ENCODE results near the gene FANCM. TPM values are rescaled to one million over a fixed set of nuclear protein-coding genes. Genes with fewer than 3 reads are reported as not detected.

The FANCM gene, protein sequence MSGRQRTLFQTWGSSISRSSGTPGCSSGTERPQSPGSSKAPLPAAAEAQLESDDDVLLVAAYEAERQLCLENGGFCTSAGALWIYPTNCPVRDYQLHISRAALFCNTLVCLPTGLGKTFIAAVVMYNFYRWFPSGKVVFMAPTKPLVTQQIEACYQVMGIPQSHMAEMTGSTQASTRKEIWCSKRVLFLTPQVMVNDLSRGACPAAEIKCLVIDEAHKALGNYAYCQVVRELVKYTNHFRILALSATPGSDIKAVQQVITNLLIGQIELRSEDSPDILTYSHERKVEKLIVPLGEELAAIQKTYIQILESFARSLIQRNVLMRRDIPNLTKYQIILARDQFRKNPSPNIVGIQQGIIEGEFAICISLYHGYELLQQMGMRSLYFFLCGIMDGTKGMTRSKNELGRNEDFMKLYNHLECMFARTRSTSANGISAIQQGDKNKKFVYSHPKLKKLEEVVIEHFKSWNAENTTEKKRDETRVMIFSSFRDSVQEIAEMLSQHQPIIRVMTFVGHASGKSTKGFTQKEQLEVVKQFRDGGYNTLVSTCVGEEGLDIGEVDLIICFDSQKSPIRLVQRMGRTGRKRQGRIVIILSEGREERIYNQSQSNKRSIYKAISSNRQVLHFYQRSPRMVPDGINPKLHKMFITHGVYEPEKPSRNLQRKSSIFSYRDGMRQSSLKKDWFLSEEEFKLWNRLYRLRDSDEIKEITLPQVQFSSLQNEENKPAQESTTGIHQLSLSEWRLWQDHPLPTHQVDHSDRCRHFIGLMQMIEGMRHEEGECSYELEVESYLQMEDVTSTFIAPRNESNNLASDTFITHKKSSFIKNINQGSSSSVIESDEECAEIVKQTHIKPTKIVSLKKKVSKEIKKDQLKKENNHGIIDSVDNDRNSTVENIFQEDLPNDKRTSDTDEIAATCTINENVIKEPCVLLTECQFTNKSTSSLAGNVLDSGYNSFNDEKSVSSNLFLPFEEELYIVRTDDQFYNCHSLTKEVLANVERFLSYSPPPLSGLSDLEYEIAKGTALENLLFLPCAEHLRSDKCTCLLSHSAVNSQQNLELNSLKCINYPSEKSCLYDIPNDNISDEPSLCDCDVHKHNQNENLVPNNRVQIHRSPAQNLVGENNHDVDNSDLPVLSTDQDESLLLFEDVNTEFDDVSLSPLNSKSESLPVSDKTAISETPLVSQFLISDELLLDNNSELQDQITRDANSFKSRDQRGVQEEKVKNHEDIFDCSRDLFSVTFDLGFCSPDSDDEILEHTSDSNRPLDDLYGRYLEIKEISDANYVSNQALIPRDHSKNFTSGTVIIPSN (N-terminal part only)
- total RNA-seq = 10 to 100 TPM in 1 of 4 donors, 1 to 10 TPM in 3; 5.1 to 12.9 (median 7.7) TPM

DNA sequence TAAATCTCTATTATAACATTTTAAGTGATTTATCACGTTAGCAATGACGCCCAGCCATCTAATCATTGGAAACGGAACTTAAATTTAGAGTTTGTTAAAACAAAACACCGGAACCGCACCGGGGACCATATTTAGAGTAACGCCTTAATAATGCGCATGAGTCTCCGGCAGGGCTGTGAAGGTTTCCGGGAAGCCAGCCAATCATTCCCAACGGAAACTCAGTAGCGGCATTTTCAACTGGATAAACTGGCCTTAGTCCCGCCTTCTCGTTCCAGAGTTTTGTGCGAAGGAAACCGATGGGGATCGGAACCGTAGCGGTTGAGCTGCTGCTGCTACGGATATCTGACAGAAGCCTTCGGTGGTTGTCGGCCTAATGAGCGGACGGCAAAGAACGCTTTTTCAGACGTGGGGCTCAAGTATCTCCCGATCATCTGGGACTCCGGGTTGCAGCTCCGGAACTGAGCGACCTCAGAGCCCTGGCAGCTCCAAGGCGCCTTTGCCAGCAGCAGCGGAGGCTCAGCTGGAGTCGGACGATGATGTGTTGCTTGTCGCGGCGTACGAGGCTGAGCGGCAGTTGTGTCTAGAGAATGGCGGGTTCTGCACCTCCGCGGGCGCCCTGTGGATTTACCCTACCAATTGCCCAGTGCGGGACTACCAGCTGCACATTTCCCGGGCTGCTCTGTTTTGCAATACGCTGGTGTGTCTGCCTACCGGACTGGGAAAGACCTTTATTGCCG is at the start of gene FANCM:
FANCM (plus strand) TSS at position 272 of the 737 bp plus-strand sequence; CDS start at position 374, 102 bp downstream.
- H3K9me3 ChIP-seq = no peaks in the 10 kb centered on the region
- H3K4me3 ChIP-seq = peak within 1 kb of the TSS; percentile 64 to 80 (median 78)
- TF ChIP-seq, protein P1, sequence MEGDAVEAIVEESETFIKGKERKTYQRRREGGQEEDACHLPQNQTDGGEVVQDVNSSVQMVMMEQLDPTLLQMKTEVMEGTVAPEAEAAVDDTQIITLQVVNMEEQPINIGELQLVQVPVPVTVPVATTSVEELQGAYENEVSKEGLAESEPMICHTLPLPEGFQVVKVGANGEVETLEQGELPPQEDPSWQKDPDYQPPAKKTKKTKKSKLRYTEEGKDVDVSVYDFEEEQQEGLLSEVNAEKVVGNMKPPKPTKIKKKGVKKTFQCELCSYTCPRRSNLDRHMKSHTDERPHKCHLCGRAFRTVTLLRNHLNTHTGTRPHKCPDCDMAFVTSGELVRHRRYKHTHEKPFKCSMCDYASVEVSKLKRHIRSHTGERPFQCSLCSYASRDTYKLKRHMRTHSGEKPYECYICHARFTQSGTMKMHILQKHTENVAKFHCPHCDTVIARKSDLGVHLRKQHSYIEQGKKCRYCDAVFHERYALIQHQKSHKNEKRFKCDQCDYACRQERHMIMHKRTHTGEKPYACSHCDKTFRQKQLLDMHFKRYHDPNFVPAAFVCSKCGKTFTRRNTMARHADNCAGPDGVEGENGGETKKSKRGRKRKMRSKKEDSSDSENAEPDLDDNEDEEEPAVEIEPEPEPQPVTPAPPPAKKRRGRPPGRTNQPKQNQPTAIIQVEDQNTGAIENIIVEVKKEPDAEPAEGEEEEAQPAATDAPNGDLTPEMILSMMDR (IDR thresholded peaks at IDR 0.05) = peak in 1 of 5 experiments; percentile 35
- TF ChIP-seq EP300 (IDR thresholded peaks at IDR 0.05) = peak; percentile 74 to 86
- TF ChIP-seq POLR2A (IDR thresholded peaks at IDR 0.05) = no peak
- no peaks in the 10 kb centered on the region for H3K27me3 ChIP-seq
- no peaks in the 10 kb centered on the region for H3K36me3 ChIP-seq
- DNase-seq (ENCODE audit: low spot score in 2 of 2) = peak; percentile 87 to 97
- peak within 1 kb of the TSS; percentile 77 to 93 (median 88) for H3K27ac ChIP-seq
- WGBS, 2 donors = 0% methylated on average over 27 to 30 of the region's 48 CpGs
- H3K4me1 ChIP-seq = peaks cover 0 to 43% (median 22%) of the 10 kb centered on the region in 4 donors

DNA sequence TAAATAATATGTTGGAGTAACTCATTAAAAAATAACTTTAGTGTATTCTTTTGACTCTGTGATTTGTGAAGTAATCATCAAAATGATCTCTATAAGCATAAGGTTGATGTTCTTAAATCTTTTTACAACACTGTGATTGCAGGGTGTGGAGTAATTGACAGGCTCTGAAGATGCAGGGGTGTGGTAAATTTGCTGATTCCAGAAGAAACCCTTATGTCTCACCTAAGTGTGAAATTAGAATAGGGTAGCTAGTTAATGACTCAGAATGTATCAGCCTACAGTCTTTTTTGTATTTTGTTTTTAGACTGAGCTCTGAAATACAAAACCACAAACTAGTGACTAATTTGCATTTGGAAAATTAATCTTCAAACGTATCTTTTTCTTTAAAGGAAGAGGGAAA is 45.9 kb upstream of the FANCM start:
- Histone ChIP-seq H3K27me3 (no peaks in the 10 kb centered on the region), H3K9me3 (no peaks in the 10 kb centered on the region), H3K4me3 (no peak overlapping the region), H3K4me1 (peaks cover 0 to 64% (median 27%) of the 10 kb centered on the region in 4 donors), H3K36me3 (no peaks in the 10 kb centered on the region), H3K27ac (no peak overlapping the region)
- TF ChIP-seq EP300 (IDR thresholded peaks at IDR 0.05) = no peak
- TF ChIP-seq, protein P1 (IDR thresholded peaks at IDR 0.05) = no peak
- no peak for TF ChIP-seq POLR2A (IDR thresholded peaks at IDR 0.05)
- WGBS, 2 donors = 27 to 31% methylated on average over 1 of the region's 1 CpG
- no peak for DNase-seq (ENCODE audit: low spot score in 2 of 2)

DNA sequence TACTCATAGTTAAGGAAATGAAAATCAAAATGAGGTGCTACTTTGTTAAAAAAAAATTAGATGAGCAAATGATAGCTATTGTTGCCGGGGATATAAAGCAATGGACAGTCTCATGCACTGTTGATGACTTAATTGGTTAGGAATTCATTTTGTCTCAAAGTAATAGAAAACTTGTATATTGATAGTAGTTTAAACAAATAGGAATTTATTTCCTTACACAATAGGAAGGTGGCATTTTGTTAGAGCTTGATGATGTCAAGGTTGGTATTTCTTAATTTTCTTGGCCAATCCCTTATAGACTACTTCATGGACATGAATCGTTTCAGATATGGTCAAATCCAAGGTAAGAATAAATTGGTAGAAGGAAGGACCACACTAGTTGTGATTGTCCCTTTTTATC is 44.0 kb upstream of the FANCM start:
- DNase-seq (ENCODE audit: low spot score in 2 of 2) = no peak
- H3K4me1 ChIP-seq = peaks cover 0 to 45% (median 13%) of the 10 kb centered on the region in 4 donors
- H3K27me3 ChIP-seq = no peaks in the 10 kb centered on the region
- H3K9me3 ChIP-seq = no peaks in the 10 kb centered on the region
- H3K4me3 ChIP-seq = no peak overlapping the region
- H3K36me3 ChIP-seq = peaks cover 0 to 15% (median 0%) of the 10 kb centered on the region in 3 donors
- H3K27ac ChIP-seq = no peak overlapping the region
- TF ChIP-seq, protein P1 (IDR thresholded peaks at IDR 0.05) = no peak
- no peak for TF ChIP-seq POLR2A (IDR thresholded peaks at IDR 0.05)
- no peak for TF ChIP-seq EP300 (IDR thresholded peaks at IDR 0.05)
- 73 to 85% methylated on average over 2 of the region's 2 CpGs for WGBS, 2 donors

DNA sequence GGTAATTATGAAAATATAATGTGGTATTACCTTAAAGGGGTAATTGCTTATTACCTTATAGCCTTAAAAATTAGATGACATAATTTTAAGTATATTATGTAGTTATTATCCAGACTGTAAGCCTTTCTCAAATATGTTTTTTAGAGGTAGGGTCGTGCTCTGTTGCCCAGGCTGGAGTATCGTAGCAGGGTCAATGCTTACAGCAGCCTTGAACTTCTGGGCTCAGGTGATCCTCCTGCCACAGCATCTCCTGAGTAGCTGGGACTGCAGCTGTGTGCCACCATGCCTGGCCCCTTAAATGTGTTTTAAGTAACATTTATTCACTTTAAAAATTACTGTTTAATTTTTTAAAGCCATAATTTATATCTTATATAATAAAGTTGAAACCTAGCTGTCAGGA is 41.5 kb upstream of the FANCM start:
- Histone ChIP-seq H3K9me3 (no peaks in the 10 kb centered on the region), H3K4me1 (peaks cover 0 to 20% (median 6%) of the 10 kb centered on the region in 4 donors), H3K27ac (no peak overlapping the region), H3K36me3 (peaks cover 0 to 41% (median under 1%) of the 10 kb centered on the region in 3 donors), H3K4me3 (no peak overlapping the region), H3K27me3 (no peaks in the 10 kb centered on the region)
- no peak for TF ChIP-seq EP300 (IDR thresholded peaks at IDR 0.05)
- no peak for DNase-seq (ENCODE audit: low spot score in 2 of 2)
- 93 to 94% methylated on average over 2 of the region's 2 CpGs for WGBS, 2 donors

All from tibial nerve (tissue), 4 donors.